Activated T-helper 1 cell treated with anti-CD3 and anti-CD28 coated beads, Interleukin-12 subunit alpha, Interleukin-12 subunit beta, Interleukin-2, Interleukin-4 antibody, amounts not matched to agents 30 ng/mL and 10 ng/mL and 1 ng/mL, durations not matched to agents 14 hours and 24 hours and 36 hours (primary cell): Measurements from ENCODE around the gene NEAT1. TPM values are rescaled to one million over a fixed set of nuclear protein-coding genes. Genes with fewer than 3 reads are reported as not detected.
A peak's percentile ranks its signal among the peaks of the same experiment; 100 is the strongest.

Source experiments
- DNase-seq: peaks from one replicate; pipeline ENCODE4 v3.0.0; 2021; ENCODE audit warnings: low spot score
- H3K27ac Mint-ChIP-seq: one replicate; pipeline ENCODE4 v1.8.0; 2021; ENCODE audit warnings: mild to moderate bottlenecking, mixed read lengths
- H3K27me3 Mint-ChIP-seq: one replicate; pipeline ENCODE4 v1.8.0; 2022; ENCODE audit warnings: mild to moderate bottlenecking, moderate library complexity, mixed read lengths; ENCODE audit not compliant: insufficient read depth
- H3K36me3 Mint-ChIP-seq: one replicate; pipeline ENCODE4 v1.8.0; 2021; ENCODE audit warnings: low read depth, mixed read lengths
- H3K4me1 Mint-ChIP-seq: one replicate; pipeline ENCODE4 v1.8.0; 2021; ENCODE audit warnings: low read depth, mixed read lengths
- H3K4me3 Mint-ChIP-seq: one replicate; pipeline ENCODE4 v1.8.0; 2021; ENCODE audit warnings: mild to moderate bottlenecking, moderate library complexity, mixed read lengths
- H3K9me3 Mint-ChIP-seq: one replicate; pipeline ENCODE4 v1.8.0; 2021; ENCODE audit warnings: mixed read lengths
- intact Hi-C: fragments of 100-400 bp; cut with micrococcal nuclease; formaldehyde crosslinking; loops from one replicate; pipeline ENCODE4 v1.15.1; 2024
- total RNA-seq: library from RNA; stranded (reverse); gene quantifications from 2 replicates; pipeline ENCODE4 v1.2.3, GENCODE V29; 2022

The NEAT1 gene
- 507 and 517 TPM in 2 replicates for total RNA-seq

DNA sequence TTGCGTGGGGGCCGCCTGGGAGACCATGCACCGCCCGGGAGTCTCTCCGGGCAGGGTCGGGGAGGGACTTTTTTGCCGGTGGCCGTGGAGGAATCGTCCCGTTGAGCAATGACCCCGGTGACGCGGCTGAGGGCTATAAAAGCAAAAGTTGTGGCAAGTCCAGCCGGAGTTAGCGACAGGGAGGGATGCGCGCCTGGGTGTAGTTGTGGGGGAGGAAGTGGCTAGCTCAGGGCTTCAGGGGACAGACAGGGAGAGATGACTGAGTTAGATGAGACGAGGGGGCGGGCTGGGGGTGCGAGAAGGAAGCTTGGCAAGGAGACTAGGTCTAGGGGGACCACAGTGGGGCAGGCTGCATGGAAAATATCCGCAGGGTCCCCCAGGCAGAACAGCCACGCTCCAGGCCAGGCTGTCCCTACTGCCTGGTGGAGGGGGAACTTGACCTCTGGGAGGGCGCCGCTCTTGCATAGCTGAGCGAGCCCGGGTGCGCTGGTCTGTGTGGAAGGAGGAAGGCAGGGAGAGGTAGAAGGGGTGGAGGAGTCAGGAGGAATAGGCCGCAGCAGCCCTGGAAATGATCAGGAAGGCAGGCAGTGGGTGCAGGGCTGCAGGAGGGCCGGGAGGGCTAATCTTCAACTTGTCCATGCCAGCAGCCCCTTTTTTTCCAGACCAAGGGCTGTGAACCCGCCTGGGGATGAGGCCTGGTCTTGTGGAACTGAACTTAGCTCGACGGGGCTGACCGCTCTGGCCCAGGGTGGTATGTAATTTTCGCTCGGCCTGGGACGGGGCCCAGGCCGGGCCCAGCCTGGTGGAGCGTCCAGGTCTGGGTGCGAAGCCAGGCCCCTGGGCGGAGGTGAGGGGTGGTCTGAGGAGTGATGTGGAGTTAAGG lies at the start of gene NEAT1:
NEAT1 (plus strand) TSS at position 166 of the 883 bp plus-strand sequence.
- peak; percentile 96 for DNase-seq
- intact Hi-C loops = loop anchor here (1.0 kb wide), 1 partner anchor 74 kb away; no protein-coding TSS in a partner anchor
- peaks cover 66% of the 10 kb centered on the region for H3K4me1 Mint-ChIP-seq
- peaks cover 10% of the 10 kb centered on the region for H3K27me3 Mint-ChIP-seq
- no peaks in the 10 kb centered on the region for H3K9me3 Mint-ChIP-seq
- peak within 1 kb of the TSS; percentile 99 for H3K27ac Mint-ChIP-seq
- H3K4me3 Mint-ChIP-seq = peak within 1 kb of the TSS; percentile 99
- peaks cover 49% of the 10 kb centered on the region for H3K36me3 Mint-ChIP-seq

DNA sequence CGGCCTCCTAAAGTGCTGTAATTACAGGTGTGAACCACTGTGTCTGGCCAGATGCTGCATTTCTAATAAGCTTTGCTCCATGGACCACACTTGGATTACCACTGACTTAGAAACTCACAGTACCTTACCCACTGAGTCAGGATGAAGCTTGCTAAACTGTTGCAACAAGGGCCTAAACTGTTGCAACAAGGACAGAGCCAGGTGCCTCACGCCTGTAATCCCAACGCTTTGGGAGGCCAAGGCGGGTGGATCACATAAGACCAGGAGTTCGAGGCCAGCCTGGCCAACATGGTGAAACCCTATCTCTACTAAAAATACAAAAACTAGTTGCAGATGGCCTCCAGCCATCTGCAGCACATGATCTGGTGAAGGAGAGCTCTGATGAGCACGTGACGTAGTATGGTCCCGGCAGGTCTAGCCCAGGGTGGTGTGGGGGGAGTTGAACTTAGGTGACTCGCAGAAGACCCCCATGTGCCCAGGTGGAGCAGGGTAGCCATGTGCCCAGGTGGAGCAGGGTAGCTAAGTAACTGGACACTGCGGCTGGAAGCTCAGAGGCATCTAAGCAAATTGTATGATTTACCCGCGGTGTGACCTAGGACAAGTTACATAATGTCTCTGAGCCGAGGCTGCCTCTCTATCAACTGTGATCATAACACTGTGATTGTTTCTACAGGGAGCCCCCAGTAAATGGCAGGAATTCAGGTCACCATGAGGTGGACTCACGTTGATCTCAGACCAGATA lies 48.6 kb upstream of the NEAT1 start:
- no peaks in the 10 kb centered on the region for H3K27me3 Mint-ChIP-seq
- intact Hi-C loops = no loop called here
- H3K4me1 Mint-ChIP-seq = no peaks in the 10 kb centered on the region
- H3K27ac Mint-ChIP-seq = no peak overlapping the region
- DNase-seq = no peak
- H3K36me3 Mint-ChIP-seq = peaks cover 1% of the 10 kb centered on the region
- H3K9me3 Mint-ChIP-seq = no peaks in the 10 kb centered on the region
- H3K4me3 Mint-ChIP-seq = no peak overlapping the region

DNA sequence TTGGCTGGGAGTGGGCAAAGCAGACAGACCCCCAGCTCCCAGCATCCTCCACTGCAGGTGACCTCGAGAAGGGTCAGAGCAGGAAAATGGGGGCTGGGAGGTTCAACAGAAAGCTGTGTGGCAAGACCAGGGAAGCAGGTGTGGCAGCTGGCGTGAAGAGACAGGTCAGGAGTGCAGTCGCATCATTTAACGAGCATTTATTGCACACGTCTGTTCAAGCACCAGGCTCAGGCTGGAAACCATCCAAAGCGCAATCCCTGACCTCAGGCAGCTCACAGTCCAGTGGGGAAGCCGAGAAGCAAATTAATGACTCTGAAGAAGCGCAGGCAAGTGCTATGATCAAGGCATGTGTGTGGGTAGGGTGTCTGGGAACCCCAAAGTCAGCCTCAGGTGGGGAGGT lies 47.6 kb upstream of the NEAT1 start:
- H3K4me3 Mint-ChIP-seq = no peak overlapping the region
- no peak overlapping the region for H3K27ac Mint-ChIP-seq
- H3K27me3 Mint-ChIP-seq = no peaks in the 10 kb centered on the region

DNA sequence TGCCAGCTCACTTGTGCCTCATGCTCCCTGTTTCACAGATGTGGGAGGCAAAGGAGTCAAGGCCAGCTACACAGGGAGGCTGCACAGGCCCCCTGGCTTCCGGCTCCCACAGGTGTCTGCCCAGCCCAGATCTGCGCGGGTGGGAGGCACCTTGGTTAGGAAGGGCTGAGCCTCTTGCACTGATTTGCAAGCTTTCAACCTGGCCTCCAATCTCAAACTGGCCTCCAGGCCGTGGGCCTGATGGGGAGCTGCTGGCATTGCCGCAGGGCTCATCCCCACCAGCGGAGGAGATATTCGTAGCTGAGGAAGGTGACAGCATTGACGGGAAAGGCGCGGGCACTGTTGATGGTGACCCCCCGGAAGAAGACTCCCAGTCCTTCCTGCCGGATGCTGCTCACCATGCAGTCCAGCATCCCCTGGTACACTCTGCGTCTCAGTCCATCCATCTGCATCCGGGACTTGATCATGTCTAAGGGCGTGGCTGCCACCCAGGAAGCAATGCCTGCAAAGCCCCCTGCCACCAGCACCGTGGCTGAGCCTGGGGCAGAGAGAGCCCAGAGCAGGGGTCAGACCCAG lies 46.4 kb upstream of the NEAT1 start:
- Mint-ChIP-seq H3K4me1 (no peaks in the 10 kb centered on the region), H3K27me3 (no peaks in the 10 kb centered on the region), H3K36me3 (peaks cover 1% of the 10 kb centered on the region), H3K9me3 (no peaks in the 10 kb centered on the region), H3K4me3 (no peak overlapping the region), H3K27ac (no peak overlapping the region)
- no peak for DNase-seq
- intact Hi-C loops = no loop called here

More for the DNA sequence above, 47.6 kb upstream of the NEAT1 start:
- Mint-ChIP-seq H3K36me3 (peaks cover 1% of the 10 kb centered on the region), H3K9me3 (no peaks in the 10 kb centered on the region), H3K4me1 (no peaks in the 10 kb centered on the region)
- intact Hi-C loops = no loop called here
- DNase-seq = no peak

DNA sequence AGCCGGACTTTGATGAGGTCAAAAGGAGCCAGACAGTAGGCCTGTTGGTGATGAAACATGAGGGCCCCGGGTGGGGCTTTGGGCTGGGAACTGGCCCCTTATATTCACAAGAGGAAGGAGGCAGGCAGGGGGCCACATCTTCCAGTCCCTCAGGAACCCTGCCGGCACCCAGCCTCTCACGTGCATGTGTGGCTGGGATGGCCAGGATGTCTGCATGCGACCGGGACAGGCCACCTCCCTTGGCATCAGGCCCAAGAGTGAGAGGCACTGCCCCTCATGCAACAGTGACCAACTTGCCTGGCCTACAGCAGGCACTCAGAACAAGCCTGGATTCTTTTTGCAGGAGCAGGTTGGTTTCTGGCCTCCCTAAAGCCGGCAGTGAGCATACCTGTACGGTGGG lies 45.6 kb upstream of the NEAT1 start:
- DNase-seq = no peak
- no peaks in the 10 kb centered on the region for H3K4me1 Mint-ChIP-seq
- intact Hi-C loops = no loop called here
- peaks cover 1% of the 10 kb centered on the region for H3K36me3 Mint-ChIP-seq
- H3K9me3 Mint-ChIP-seq = no peaks in the 10 kb centered on the region
- H3K27me3 Mint-ChIP-seq = no peaks in the 10 kb centered on the region
- H3K27ac Mint-ChIP-seq = no peak overlapping the region
- H3K4me3 Mint-ChIP-seq = no peak overlapping the region

DNA sequence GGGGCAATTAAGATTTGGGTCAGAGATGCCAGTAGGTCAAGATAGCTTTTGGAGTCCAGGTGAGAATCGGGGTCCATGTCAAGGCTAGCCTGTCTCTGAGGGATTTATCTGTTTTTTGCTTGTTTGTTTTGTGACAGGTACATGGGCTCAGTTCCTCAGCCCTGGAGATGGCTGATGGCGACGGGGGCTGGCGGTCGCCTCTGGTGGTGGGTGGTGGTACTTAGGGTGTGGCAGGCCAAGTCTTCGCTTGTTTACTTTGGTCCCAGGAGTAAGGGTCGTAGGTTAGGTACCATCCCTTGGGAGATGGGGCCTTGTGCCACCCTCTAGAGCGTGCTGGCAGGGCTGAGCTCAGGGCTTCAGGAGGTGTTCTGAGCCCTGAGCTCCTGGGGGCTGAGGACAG lies 44.8 kb upstream of the NEAT1 start:
- Mint-ChIP-seq H3K36me3 (peaks cover 1% of the 10 kb centered on the region), H3K27me3 (no peaks in the 10 kb centered on the region), H3K27ac (no peak overlapping the region), H3K4me1 (peaks cover 5% of the 10 kb centered on the region), H3K4me3 (no peak overlapping the region), H3K9me3 (no peaks in the 10 kb centered on the region)
- intact Hi-C loops = no loop called here
- DNase-seq = no peak

DNA sequence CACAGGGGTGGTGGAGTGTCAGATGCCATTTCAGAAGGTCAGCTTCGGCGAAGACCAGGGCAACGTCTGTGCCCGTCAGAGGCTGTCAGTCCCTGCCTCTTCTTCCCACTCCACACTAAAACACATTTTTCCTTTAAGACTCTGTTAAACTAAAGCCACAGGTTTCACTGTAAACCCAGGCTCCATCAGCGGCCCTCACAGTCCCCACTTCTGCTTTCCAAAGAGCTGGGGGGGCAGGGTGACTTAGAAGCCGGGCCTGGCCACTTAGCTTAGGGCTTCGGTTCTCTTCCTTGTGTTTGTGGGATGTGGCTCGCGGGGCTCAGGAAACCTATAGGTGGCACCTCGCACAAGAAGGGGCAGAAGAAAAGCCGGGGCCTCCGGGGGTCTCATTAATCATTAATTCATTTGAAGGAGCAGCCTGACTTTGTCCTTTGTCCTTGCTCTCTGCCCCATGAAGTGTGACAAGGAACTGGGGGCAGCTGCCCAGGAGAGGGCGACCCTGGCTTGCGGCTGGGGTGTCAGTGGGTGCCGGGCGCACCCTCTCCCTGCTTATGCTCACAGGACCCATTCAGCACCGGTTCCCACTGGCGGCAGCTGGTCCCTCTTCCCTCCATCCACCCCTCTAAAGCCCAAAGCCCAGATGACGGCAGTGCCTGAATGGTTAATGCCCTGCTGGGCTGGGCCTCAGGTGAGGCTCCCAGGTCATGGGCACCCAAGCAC lies 44.2 kb upstream of the NEAT1 start:
- Mint-ChIP-seq H3K27ac (no peak overlapping the region), H3K36me3 (peaks cover 1% of the 10 kb centered on the region), H3K9me3 (no peaks in the 10 kb centered on the region), H3K4me1 (peaks cover 11% of the 10 kb centered on the region), H3K4me3 (no peak overlapping the region), H3K27me3 (no peaks in the 10 kb centered on the region)
- no peak for DNase-seq
- intact Hi-C loops = no loop called here

DNA sequence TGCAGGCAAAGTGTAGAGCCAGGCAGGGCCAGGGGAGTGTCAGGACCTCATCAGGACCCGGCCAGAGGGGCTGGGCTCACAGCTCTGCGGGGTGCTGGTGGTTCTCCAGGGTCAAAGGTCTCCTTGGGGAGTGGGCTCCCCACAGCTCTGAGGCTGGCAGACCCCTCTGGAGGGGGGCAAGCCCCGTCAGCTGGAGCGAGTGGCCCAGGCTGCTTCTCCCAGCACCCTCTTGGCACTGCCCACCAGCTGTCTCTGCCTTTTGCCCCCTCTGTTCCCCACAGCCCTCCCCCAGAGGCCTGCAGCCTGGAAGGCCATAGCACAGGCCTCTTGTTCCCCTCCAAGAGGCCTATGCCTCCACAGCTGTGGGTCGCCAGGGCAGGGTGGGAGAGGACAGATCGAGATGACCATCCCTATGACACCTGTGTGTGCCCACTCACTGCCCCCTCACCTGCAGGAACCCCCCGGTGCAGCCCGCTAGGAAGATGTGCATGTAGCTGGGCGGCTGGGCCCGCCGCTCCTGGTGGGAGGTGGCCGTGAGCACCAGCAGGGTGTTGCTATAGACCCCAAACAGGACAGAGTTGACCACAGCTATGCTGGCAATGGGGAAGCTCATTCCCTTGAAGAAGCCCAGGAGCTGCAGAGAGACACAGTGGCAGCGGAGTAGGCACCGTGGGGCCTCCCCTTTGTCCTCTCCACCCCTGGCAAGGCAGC lies 43.5 kb upstream of the NEAT1 start:
- no peaks in the 10 kb centered on the region for H3K9me3 Mint-ChIP-seq
- H3K36me3 Mint-ChIP-seq = peaks cover 5% of the 10 kb centered on the region
- no peak for DNase-seq
- H3K27me3 Mint-ChIP-seq = no peaks in the 10 kb centered on the region
- H3K4me1 Mint-ChIP-seq = peaks cover 18% of the 10 kb centered on the region
- intact Hi-C loops = no loop called here
- no peak overlapping the region for H3K4me3 Mint-ChIP-seq
- H3K27ac Mint-ChIP-seq = no peak overlapping the region

DNA sequence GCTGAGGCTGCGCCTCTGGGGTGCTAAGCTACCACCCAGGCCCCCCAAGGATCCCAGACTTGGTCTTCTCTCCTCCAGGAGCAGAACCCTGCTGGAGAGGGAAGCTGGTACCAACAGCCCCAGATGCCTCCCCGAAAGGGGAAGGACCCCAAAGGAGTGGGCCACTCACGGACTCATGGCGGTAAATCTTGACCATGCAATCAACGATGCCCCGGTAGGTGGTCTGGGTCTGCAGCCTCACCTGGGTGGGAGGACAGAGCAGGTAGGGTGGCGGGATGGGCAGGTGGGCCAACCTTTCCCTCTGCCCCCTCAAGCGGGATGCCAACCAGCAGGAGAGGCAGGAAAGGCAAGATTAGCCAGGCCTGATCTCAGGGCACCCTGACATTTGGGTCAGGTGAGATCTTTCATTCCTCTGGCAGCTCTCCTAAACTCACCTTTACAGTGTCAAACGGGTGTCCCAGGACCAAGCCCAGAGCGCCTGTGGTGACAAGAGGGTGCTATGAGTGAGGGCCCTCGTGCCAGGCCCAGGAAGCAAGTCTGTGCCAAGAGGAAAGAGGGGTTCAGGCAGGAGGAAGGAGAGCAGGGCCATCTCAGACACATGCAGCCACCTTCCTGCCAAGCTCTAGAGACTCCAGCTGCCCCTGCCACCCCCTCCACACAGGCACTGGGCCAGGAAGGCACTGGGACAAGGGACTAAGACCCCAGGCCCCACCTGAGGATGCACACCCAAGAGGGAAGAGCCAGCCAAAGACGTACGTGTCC lies 42.7 kb upstream of the NEAT1 start:
- peak overlapping the region; percentile 19 for H3K4me3 Mint-ChIP-seq
- H3K9me3 Mint-ChIP-seq = no peaks in the 10 kb centered on the region
- no peak overlapping the region for H3K27ac Mint-ChIP-seq
- H3K27me3 Mint-ChIP-seq = no peaks in the 10 kb centered on the region
- intact Hi-C loops = no loop called here
- H3K36me3 Mint-ChIP-seq = peaks cover 5% of the 10 kb centered on the region
- peaks cover 26% of the 10 kb centered on the region for H3K4me1 Mint-ChIP-seq
- DNase-seq = no peak

DNA sequence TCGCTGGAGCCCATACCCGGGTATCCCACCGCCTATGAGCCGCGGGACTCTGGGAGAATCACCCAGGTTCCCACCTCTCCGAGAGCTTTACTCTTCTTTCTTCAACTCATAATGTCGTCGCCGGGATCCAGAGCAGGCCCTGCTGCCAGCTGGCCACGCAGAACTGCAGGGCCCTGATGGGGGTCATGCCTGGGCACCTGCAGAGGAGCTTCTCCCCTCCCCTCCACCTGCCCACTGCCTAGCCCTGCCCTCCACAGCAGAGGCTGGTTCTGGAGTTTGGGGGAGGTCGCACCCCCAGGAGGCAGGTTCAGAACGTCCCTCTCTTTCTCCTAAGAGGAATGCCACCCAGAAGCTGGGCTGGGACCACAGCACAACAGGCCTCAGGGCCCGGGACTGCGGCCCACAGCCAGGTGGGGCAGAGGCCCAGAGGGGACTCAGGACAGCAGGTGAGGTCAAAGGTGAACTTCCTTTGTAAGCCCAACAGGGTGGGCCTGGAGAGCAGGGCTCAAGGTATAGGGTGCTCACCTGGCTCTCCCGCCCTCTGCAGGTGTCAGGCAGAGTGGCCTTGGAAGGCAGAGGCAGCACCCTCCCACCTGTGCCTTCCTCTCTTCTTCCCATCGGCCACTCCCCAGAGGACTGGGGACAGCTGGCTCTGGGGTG lies 42.0 kb upstream of the NEAT1 start:
- no peaks in the 10 kb centered on the region for H3K27me3 Mint-ChIP-seq
- H3K27ac Mint-ChIP-seq = peak overlapping the region; percentile 99
- H3K9me3 Mint-ChIP-seq = no peaks in the 10 kb centered on the region
- H3K4me1 Mint-ChIP-seq = peaks cover 33% of the 10 kb centered on the region
- intact Hi-C loops = no loop called here
- H3K4me3 Mint-ChIP-seq = peak overlapping the region; percentile 92
- DNase-seq = no peak
- H3K36me3 Mint-ChIP-seq = peaks cover 5% of the 10 kb centered on the region

DNA sequence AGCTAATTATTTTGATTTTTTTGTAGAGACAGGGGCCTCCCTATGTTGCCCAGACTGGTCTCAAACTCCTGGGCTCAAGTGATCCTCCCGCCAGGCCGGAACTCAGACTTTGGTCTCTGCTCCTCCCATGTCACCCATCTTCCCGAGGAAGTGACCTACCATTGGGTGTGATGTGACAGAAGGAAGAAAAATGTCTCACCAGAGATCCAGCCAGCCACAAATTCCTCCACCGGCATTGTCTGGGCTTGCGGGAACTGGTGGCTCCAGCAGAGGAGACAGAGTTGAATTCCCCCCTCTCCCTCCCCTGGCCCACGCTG lies 40.9 kb upstream of the NEAT1 start:
- intact Hi-C loops = loop anchor here (1.0 to 2.0 kb wide), 11 partner anchors 27 to 246 kb away; partner anchors contain the start of genes DPF2, TIGD3 and ZNRD2
- peak; percentile 29 for DNase-seq
- Mint-ChIP-seq H3K4me1 (peaks cover 34% of the 10 kb centered on the region), H3K9me3 (no peaks in the 10 kb centered on the region), H3K27ac (peak overlapping the region; percentile 99), H3K27me3 (no peaks in the 10 kb centered on the region), H3K4me3 (peak overlapping the region; percentile 92), H3K36me3 (peaks cover 5% of the 10 kb centered on the region)
